Spleen (tissue), 11 donors: ENCODE data around the gene COX4I1. TPM values are rescaled to one million over a fixed set of nuclear protein-coding genes. Genes with fewer than 3 reads are reported as not detected.

ENCODE experiments used
- DNase-seq: peaks from one replicate; pipeline ENCODE4 v3.0.0-alpha.2; 2020
- H3K27ac ChIP-seq, 8 donors: fragments of 200-600 bp; sonication (generic) in 7 of 8; 1 replicate in 4 of 8; 2 replicates in 4 of 8; pipeline versions ENCODE4 v1.5.0 to v1.8.0; 2016 to 2021; ENCODE audit warnings: inconsistent platforms in 4 of 8, mild to moderate bottlenecking in 4 of 8, moderate library complexity in 1 of 8
- H3K27me3 ChIP-seq, 7 donors: fragments of 200-600 bp; sonication (generic) in 6 of 7; replicated peaks in 1 of 7; 1 replicate in 4 of 7; 2 replicates in 3 of 7; pipeline versions ENCODE4 v1.5.0 to v1.8.0; 2016 to 2021; ENCODE audit warnings: inconsistent platforms in 3 of 7, mild to moderate bottlenecking in 1 of 7
- H3K36me3 ChIP-seq, 6 donors: fragments of 200-600 bp; sonication (generic) in 5 of 6; 1 replicate in 4 of 6; 2 replicates in 2 of 6; pipeline versions ENCODE4 v1.5.0 to v1.8.0; 2016 to 2021; ENCODE audit warnings: inconsistent platforms in 2 of 6
- H3K4me1 ChIP-seq, 6 donors: fragments of 200-600 bp; sonication (generic) in 5 of 6; 1 replicate in 3 of 6; 2 replicates in 3 of 6; pipeline versions ENCODE4 v1.5.0 to v1.8.0; 2016 to 2021; ENCODE audit warnings: inconsistent platforms in 3 of 6
- H3K4me3 ChIP-seq, 8 donors: fragments of 200-600 bp; sonication (generic) in 7 of 8; 1 replicate in 4 of 8; 2 replicates in 4 of 8; pipeline versions ENCODE4 v1.5.0 to v1.8.0; 2016 to 2021; ENCODE audit warnings: inconsistent platforms in 4 of 8, mild to moderate bottlenecking in 4 of 8, moderate library complexity in 2 of 8
- H3K9me3 ChIP-seq, 8 donors: fragments of 200-600 bp; sonication (generic) in 7 of 8; 1 replicate in 4 of 8; 2 replicates in 4 of 8; pipeline versions ENCODE4 v1.5.0 to v1.8.0; 2016 to 2021; ENCODE audit warnings: inconsistent platforms in 4 of 8
- CTCF ChIP-seq, 11 experiments: fragments of 200-600 bp in 7 of 11; fragments of 450-650 bp in 4 of 11; sonication (generic) in 4 of 11; IDR thresholded peaks in 8 of 11; conservative IDR thresholded peaks in 3 of 11; 1 replicate in 7 of 11; 2 replicates in 4 of 11; pipeline versions ENCODE4 v1.4.0 to v1.8.0; 2016 to 2021; ENCODE audit warnings: antibody characterized with exemption in 11 of 11, inconsistent platforms in 4 of 11, mild to moderate bottlenecking in 1 of 11
- POLR2A ChIP-seq, 3 donors: fragments of 450-650 bp; IDR thresholded peaks; one replicate each; pipeline ENCODE4 v1.5.1; 2017; ENCODE audit warnings: antibody characterized with exemption in 3 of 3, mild to moderate bottlenecking in 1 of 3
- POLR2AphosphoS5 ChIP-seq, 3 donors: sonication (generic); formaldehyde crosslinking; IDR thresholded peaks; one replicate each; pipeline ENCODE4 v1.5.1; 2017; ENCODE audit warnings: antibody characterized with exemption in 3 of 3
- WGBS, 5 donors: extraction: QIAGEN DNeasy Blood & Tissue Kit in 3 of 5; methylation state at CpG; one replicate each; pipeline versions ENCODE4 v1.1.5 to v1.1.7; 2013 to 2018; 5-methylcytosine and 5-hydroxymethylcytosine counted together
- intact Hi-C: fragments of 100-400 bp; cut with DNase I; formaldehyde crosslinking; loops from one replicate; pipeline ENCODE4 v1.15.0; 2023; ENCODE audit warnings: low total_unique reads
- polyA plus RNA-seq, 3 donors: library from polyadenylated mRNA; stranded (reverse); fragments of 200-250 nt; gene quantifications; one replicate each; pipeline ENCODE4 v1.2.1, GENCODE V29; 2013
- total RNA-seq, 7 donors: library from RNA; depleted of rRNA in 3 of 7; stranded (reverse); fragments of >200 nt in 3 of 7; fragmentation: NEBNext Ultra II Directional in 4 of 7; extraction: Animal tissue kit (Norgen Biotek cat#: 25700) in 4 of 7; gene quantifications; one replicate each; pipeline versions ENCODE4 v1.1.0 to v1.2.1, GENCODE V29; 2016 to 2021
- donor health status: healthy with polysubstance abuse.
- donor health status: DM: no; HTN: no; CAD: no; lungs with moderate emphysema.
- donor health status: DM: no; HTN: no; CAD: no.
- donor health status: Bipolar disorder and iron deficiency.
- donor health status: healthy.
- donor health status: DM: no; HTN: no; CAD: no.
- donor health status: DM: yes; HTN: yes; CAD: no.

COX4I1 gene
- total and polyA plus RNA-seq, 10 donors, result 348 to 1,132 (median 450) TPM

GRCh38 chr16:85833219-85833920, 33.9 kb downstream of the COX4I1 start:
- intact Hi-C loops, result no loop called here
- peak overlapping the region in 2 of 8 donors; percentile 3 to 37 for H3K27ac ChIP-seq
- peaks cover 5 to 37% (median 19%) of the 10 kb centered on the region in 6 donors for H3K4me1 ChIP-seq
- peaks cover 0 to 3% (median 0%) of the 10 kb centered on the region in 8 donors for H3K9me3 ChIP-seq
- WGBS, 5 donors, result 55 to 59% (median 58%) methylated on average over 17 to 22 of the region's 22 CpGs
- peaks cover 0 to 73% (median 0%) of the 10 kb centered on the region in 7 donors for H3K27me3 ChIP-seq
- TF ChIP-seq POLR2A (IDR thresholded peaks at IDR 0.05), result no peak
- no peak for TF ChIP-seq POLR2AphosphoS5 (IDR thresholded peaks at IDR 0.05)
- TF ChIP-seq CTCF (IDR thresholded peaks at IDR 0.05 in 8 of 11, conservative IDR thresholded peaks at IDR 0.05 in 3 of 11), result no peak
- H3K4me3 ChIP-seq, result no peak overlapping the region
- DNase-seq, result peak; percentile 73
- H3K36me3 ChIP-seq, result no peaks in the 10 kb centered on the region

- Histone ChIP-seq H3K36me3 (no peaks in the 10 kb centered on the region), H3K4me1 (peaks cover under 1 to 43% (median 12%) of the 10 kb centered on the region in 6 donors), H3K27ac (no peak overlapping the region), H3K9me3 (peaks cover 0 to 3% (median 0%) of the 10 kb centered on the region in 8 donors), H3K27me3 (peaks cover 0 to 74% (median 0%) of the 10 kb centered on the region in 7 donors), H3K4me3 (no peak overlapping the region)
- WGBS, 5 donors, result 89 to 96% (median 92%) methylated on average over 5 of the region's 5 CpGs
- TF ChIP-seq POLR2AphosphoS5 (IDR thresholded peaks at IDR 0.05) (no peak), POLR2A (IDR thresholded peaks at IDR 0.05) (no peak), CTCF (IDR thresholded peaks at IDR 0.05 in 8 of 11, conservative IDR thresholded peaks at IDR 0.05 in 3 of 11) (no peak)
- intact Hi-C loops, result no loop called here
- DNase-seq, result peak; percentile 33
Measured at GRCh38 chr16:85834741-85835140, 35.2 kb downstream of the COX4I1 start.

GRCh38 chr16:85835227-85835751, 35.8 kb downstream of the COX4I1 start:
- WGBS, 5 donors, result 82 to 93% (median 86%) methylated on average over 19 to 21 of the region's 21 CpGs
- intact Hi-C loops, result no loop called here
- H3K9me3 ChIP-seq, result peaks cover 0 to 3% (median 0%) of the 10 kb centered on the region in 8 donors
- H3K4me3 ChIP-seq, result no peak overlapping the region
- H3K36me3 ChIP-seq, result no peaks in the 10 kb centered on the region
- H3K4me1 ChIP-seq, result peaks cover 0 to 41% (median 7%) of the 10 kb centered on the region in 6 donors
- DNase-seq, result peak; percentile 71
- TF ChIP-seq POLR2AphosphoS5 (IDR thresholded peaks at IDR 0.05) (no peak), POLR2A (IDR thresholded peaks at IDR 0.05) (no peak), CTCF (IDR thresholded peaks at IDR 0.05 in 8 of 11, conservative IDR thresholded peaks at IDR 0.05 in 3 of 11) (no peak)
- H3K27me3 ChIP-seq, result peaks cover 0 to 68% (median 0%) of the 10 kb centered on the region in 7 donors
- no peak overlapping the region for H3K27ac ChIP-seq
